ENCODE results near the gene TWF2. TPM values are rescaled to one million over a fixed set of nuclear protein-coding genes. Genes with fewer than 3 reads are reported as not detected.

TWF2 gene
- total and polyA plus RNA-seq, 2 of the 13 experiments (the other 11 are each of a cell fraction or from before 2014, with no cell fraction given), result 45.5 to 108 TPM

DNA sequence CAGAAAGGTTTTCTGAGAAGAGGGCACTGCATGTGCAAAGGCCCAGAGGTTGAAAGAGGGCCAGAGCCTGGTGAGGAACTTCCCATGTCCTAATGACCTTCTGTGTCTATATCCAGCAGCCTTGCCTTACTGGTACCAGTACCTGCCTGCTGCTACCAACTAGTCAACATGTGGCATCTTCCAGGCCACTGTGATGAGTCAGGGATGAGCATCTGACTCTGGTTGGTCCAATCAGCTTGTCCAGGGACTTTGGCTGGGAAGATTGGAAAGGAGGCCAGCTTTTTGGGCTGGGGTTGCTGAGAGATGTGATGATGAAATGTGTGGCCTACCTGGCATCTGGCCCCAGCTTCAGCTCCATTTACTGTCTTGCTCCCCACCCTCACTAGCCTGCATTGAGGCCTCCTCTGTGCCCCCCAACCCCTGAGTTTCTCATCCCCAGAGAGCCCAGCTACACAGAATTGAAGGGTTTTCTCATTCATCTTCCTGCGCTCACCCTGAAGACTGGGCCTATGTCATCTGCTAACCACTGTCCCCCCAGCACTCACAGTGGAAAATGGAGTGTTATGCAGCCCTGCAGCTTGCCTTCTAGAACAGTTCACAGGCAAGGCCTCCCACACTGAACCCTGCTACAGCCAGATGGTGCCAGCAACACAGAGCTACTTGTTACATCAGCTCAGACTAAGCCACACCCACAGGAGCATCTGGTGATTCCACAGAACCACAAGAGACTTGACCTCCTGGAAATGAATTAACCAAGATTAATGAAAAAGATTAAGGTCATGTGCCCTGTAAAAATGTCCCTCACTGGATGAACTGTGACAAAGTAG, 1.3 kb upstream of the TWF2 start (continued):
- TF ChIP-seq TARDBP (CRISPR knock-in tag; IDR thresholded peaks at IDR 0.05) (0 out of 2 replicates have a peak, but pooled peaks have one; percentile 19), ZBTB42 (CRISPR knock-in tag; IDR thresholded peaks at IDR 0.05) (no peak), CEBPG (CRISPR knock-in tag; IDR thresholded peaks at IDR 0.05) (peak; percentile 79), THAP11 (CRISPR knock-in tag; IDR thresholded peaks at IDR 0.05) (peak; percentile 54), KMT2B (CRISPR knock-in tag; IDR thresholded peaks at IDR 0.05) (0 out of 2 replicates have a peak, but pooled peaks have one; percentile 33), FOXA1 (IDR thresholded peaks at IDR 0.05) (no peak), FOXA1 (CRISPR knock-in tag; IDR thresholded peaks at IDR 0.05) (0 out of 2 replicates have a peak, but pooled peaks have one; percentile 5), MAZ (IDR thresholded peaks at IDR 0.05; ENCODE audit: borderline replicate concordance, low read depth, low read length) (no peak), MAZ (CRISPR knock-in tag; IDR thresholded peaks at IDR 0.05; ENCODE audit: low read depth) (0 out of 2 replicates have a peak, but pooled peaks have one; percentile 26), EEA1 (CRISPR knock-in tag; IDR thresholded peaks at IDR 0.05; ENCODE audit: borderline replicate concordance) (no peak), TERF1 (CRISPR knock-in tag; IDR thresholded peaks at IDR 0.05) (no peak), ZNF256 (CRISPR knock-in tag; conservative IDR thresholded peaks at IDR 0.05) (no peak), ATF4 (CRISPR knock-in tag; IDR thresholded peaks at IDR 0.05) (peak in 1 of 2 experiments; percentile 95; a peak in 2 of 4 replicates), PRDM10 (CRISPR knock-in tag; IDR thresholded peaks at IDR 0.05; ENCODE audit: low read depth) (no peak), ARNT2 (CRISPR knock-in tag; IDR thresholded peaks at IDR 0.05; ENCODE audit: low read depth) (0 out of 2 replicates have a peak, but pooled peaks have one; percentile 25), ZNF274 (CRISPR knock-in tag; IDR thresholded peaks at IDR 0.05) (0 out of 2 replicates have a peak, but pooled peaks have one; percentile 22), FOSL2 (CRISPR knock-in tag; IDR thresholded peaks at IDR 0.05) (peak; percentile 81)
- TF ChIP-seq, protein P1, sequence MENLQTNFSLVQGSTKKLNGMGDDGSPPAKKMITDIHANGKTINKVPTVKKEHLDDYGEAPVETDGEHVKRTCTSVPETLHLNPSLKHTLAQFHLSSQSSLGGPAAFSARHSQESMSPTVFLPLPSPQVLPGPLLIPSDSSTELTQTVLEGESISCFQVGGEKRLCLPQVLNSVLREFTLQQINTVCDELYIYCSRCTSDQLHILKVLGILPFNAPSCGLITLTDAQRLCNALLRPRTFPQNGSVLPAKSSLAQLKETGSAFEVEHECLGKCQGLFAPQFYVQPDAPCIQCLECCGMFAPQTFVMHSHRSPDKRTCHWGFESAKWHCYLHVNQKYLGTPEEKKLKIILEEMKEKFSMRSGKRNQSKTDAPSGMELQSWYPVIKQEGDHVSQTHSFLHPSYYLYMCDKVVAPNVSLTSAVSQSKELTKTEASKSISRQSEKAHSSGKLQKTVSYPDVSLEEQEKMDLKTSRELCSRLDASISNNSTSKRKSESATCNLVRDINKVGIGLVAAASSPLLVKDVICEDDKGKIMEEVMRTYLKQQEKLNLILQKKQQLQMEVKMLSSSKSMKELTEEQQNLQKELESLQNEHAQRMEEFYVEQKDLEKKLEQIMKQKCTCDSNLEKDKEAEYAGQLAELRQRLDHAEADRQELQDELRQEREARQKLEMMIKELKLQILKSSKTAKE (CRISPR knock-in tag; IDR thresholded peaks at IDR 0.05; ENCODE audit: borderline replicate concordance), result no peak
- TF ChIP-seq, protein P2, sequence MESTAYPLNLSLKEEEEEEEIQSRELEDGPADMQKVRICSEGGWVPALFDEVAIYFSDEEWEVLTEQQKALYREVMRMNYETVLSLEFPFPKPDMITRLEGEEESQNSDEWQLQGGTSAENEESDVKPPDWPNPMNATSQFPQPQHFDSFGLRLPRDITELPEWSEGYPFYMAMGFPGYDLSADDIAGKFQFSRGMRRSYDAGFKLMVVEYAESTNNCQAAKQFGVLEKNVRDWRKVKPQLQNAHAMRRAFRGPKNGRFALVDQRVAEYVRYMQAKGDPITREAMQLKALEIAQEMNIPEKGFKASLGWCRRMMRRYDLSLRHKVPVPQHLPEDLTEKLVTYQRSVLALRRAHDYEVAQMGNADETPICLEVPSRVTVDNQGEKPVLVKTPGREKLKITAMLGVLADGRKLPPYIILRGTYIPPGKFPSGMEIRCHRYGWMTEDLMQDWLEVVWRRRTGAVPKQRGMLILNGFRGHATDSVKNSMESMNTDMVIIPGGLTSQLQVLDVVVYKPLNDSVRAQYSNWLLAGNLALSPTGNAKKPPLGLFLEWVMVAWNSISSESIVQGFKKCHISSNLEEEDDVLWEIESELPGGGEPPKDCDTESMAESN (CRISPR knock-in tag; conservative IDR thresholded peaks at IDR 0.05), result peak; percentile 50; the same call in 1 of the 2 replicates
